ENCODE measurements around the gene GABBR2.

- no peak for TF ChIP-seq CTCF (conservative IDR thresholded peaks at IDR 0.05 in 1 of 2, IDR thresholded peaks at IDR 0.05 in 1 of 2; ENCODE audit: extremely low read depth in 1 of 2, insufficient read depth in 1 of 2, low read depth in 1 of 2, low read length in 2 of 2)
- TF ChIP-seq EZH2 (IDR thresholded peaks at IDR 0.05; ENCODE audit: borderline replicate concordance, low read length): no peak
These were observed 141.0 kb downstream of the GABBR2 start for GRCh38 chr9:98567540-98568233.

All from mammary epithelial cell (primary cell).